Endometrial microvascular endothelial cells (primary cell): ENCODE data around the gene PHLPP1. TPM values are rescaled to one million over a fixed set of nuclear protein-coding genes. Genes with fewer than 3 reads are reported as not detected.

ENCODE experiments used
- in situ Hi-C: cut with HindIII; loops from 2 replicates; pipeline ENCODE4 v1.10.0; 2017; ENCODE audit warnings: low sequenced_read_pairs, low pct_unique_long_range_greater_than_20kb; ENCODE audit errors: inconsistent ontology term
- total RNA-seq: library from RNA; depleted of rRNA; stranded (reverse); fragments of >200 nt; gene quantifications from one replicate; pipeline ENCODE4 v1.2.3, GENCODE V29; 2015; ENCODE audit errors: inconsistent ontology term

Gene PHLPP1
- total RNA-seq, 1 donor from 2014 or later = 6.4 TPM

- in situ Hi-C loops = no loop called here
These were observed 114.6 kb downstream of the PHLPP1 start for GRCh38 chr18:62829936-62830335.

DNA sequence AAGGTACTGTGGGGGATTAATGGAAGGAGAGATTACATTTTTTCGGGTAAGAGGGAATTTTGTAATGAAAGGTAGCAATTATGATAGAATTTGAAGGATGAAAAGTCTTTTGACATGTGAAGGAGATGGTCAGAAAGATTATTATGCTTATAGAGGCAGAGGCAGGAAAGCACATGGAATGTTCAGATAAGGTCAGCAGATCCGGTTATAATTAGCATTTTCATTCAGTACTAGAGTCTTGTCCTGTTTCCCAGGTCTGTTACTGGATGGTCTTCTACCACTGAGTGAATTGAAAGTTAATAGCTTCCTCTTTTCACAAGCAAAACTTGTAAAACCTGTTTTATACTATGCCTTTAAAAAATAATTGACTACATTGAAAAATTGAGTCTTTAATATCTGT is 116.9 kb downstream of the PHLPP1 start:
- in situ Hi-C loops = no loop called here

GRCh38 chr18:62833494-62833893 is 118.2 kb downstream of the PHLPP1 start:
- in situ Hi-C loops = no loop called here

DNA sequence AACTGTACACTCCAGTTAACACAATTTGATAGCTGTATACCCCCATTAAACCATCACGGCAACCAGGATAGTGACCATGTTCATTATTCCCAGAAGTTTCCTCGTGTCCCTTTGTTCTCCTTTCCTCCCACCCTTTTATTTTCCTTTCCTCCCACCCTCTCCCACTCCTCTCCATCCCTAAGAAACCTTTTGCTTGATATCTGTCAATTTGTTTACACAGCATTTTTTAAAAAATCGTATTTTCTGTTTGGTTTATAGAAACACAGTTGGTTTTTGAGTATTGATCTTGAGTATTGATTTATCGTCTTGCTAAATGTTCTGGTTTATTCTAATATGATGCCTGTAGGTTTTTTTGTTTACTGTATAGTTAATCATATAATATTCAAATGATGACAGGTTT is 119.4 kb downstream of the PHLPP1 start:
- in situ Hi-C loops = no loop called here

DNA sequence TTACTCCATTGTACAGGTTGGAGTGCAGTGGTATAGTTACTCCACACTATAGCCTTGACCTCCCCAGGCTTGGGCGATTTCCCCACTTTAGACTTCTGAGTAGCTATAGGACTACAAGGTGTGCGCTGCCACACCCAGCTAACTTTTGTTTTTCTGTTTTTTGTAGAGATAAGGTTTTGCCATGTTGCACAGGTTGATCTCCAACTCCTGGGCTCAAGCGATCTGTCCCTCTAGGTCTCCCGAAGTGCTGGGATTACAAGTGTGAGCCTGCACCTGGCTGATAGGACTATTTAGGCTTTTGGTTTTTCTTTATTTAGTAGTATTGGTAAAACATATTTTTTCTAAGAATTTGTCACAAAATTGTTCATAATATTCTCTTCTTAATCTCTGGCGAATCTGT is 121.7 kb downstream of the PHLPP1 start:
- in situ Hi-C loops = no loop called here

- in situ Hi-C loops = no loop called here
These were observed 123.2 kb downstream of the PHLPP1 start for GRCh38 chr18:62838475-62839098.

- in situ Hi-C loops = no loop called here
These were observed 124.8 kb downstream of the PHLPP1 start for GRCh38 chr18:62839874-62840713.

DNA sequence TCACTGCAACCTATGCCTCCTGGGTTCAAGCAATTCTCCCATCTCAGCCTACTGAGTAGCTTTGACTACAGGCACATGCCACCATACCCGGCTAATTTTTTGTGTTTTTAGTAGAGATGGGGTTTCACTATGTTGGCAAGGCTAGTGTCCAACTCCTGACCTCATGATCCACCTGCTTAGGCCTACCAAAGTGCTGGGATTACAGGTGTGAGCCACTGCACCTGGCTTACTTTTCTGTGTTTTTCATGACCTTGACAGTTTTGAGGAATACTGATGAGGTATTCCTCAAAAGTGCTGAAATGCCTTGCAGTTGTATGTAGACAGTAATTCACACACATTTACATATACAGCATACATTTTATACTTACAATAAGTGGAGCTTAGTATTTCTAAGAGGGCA is 126.1 kb downstream of the PHLPP1 start:
- in situ Hi-C loops = no loop called here

DNA sequence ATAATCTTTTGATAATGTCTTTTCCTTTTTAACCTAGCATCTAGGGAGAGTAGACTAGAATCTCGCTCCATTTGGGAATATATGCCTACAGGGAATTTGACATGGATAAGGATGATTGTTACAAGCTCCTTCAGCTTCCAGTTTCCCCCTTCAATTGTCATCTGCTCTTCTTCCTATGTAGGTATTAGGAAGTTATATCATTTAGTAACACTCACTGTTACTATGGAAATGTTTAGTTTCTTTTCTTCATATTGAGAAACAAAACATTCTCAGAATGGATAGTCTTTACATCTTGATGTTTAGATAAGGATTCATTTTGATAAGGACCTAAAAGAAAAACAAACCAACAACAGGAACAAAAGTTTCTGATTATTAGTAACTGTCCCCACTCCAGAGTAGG is 127.6 kb downstream of the PHLPP1 start:
- in situ Hi-C loops = no loop called here

DNA sequence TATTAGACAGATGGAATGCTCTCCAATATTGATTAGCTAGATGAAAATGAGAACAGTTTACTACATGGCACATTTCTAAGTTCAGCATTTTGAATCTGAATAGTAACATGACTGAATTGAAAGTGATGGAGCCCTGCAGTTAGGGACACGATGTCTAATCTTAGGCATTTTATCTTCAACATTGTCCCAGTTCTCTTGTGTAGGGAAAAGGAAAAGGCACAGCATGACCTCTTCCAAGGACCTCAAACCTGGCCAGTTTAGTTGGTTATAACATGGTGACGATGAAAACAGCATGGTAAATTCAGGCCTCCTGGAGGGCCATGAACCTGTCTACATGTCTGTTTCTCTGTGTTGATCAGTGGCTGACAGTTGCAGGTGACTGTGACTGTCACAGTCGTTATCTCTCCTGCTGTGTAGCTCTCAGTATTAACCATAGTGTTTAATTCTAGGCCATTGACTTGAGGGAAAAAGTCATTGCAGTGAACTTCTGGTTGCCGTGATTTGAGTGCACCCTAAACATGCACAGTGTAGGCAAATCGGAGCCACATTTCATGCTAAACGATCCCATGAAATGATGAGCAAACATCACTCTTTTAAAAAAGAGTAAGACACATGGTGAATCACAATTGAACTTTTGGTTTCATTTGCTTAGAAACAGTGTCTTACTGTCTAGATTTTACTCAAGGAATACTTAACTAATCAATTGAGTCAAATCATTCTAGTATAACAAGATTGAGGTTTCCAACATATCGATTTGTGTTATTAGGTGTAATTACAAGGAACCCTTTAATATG is 129.7 kb downstream of the PHLPP1 start:
- in situ Hi-C loops = no loop called here

DNA sequence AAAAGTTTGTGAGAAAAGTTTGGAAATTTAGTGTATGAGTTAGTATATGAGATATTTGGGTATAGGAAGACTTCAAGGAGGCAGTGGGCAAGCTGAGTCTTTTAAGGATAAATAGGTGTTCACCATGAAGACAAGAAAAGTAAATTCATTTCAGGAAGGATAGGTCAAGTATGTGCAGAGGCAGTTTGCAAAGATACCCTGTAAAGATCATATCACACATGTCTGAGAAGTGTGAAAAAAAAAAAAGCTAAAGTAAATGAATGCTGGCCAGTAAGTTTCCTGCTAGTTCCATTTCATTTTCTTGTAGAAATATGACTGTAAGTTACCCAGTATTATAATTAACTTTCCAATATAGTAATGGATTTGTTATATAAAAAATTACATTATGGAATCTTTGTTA is 131.0 kb downstream of the PHLPP1 start:
- in situ Hi-C loops = no loop called here

DNA sequence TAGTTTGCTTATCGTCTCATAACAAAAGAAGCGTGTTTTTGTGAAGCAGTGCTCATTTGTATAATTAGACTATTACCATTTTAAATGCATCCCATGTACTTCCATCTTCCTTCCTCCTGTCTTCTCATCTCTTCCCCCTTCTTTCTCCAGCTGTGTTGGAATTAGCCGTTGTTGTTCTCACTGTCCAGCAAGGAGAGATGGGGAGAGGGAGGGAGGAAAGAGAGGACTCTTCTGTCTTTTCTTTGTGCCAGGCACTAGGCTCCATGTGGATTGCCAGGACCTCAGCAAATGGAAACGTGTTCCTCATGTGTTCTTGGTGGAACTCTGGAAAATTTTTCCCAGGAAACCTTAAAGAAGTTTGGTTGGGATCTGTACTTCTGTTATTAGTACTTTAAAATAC is 131.7 kb downstream of the PHLPP1 start:
- in situ Hi-C loops = no loop called here

GRCh38 chr18:62848946-62849345 is 133.6 kb downstream of the PHLPP1 start:
- in situ Hi-C loops = no loop called here

DNA sequence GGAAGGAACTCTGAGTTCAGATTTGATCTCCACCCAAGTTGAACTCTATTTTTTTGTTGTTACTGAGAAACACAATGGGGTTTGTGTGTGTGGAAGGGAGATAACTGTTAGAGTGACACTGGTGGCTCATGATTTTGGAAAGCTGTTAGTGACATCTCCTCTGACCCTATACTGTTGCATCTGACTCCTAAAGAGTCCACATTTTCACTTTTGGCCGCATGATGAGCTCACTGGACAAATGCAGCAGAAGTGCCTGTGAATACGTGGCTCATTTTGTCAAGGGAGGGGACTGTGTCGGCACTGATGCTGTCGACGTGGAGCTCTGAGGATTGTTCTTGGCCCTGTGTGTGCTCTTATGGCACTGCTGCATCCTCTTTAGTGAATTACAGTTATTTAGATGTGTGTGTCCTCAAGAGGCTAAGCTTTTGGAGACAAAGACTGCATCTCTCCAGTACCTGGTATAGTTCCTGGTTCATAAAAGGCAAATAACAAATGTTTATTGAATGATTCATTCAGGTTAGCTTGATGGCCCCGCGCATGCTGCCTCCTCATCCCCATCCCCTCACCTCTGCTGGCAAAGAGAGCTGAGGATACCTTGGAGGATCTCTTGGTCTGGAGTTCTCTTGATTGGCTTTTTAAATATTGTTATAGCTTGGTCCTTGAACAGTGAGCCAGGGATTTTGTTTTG is 135.4 kb downstream of the PHLPP1 start:
- in situ Hi-C loops = no loop called here

- in situ Hi-C loops = no loop called here
These were observed 137.5 kb downstream of the PHLPP1 start for GRCh38 chr18:62852851-62853250.

- in situ Hi-C loops = no loop called here
These were observed 141.0 kb downstream of the PHLPP1 start for GRCh38 chr18:62856294-62856693.

DNA sequence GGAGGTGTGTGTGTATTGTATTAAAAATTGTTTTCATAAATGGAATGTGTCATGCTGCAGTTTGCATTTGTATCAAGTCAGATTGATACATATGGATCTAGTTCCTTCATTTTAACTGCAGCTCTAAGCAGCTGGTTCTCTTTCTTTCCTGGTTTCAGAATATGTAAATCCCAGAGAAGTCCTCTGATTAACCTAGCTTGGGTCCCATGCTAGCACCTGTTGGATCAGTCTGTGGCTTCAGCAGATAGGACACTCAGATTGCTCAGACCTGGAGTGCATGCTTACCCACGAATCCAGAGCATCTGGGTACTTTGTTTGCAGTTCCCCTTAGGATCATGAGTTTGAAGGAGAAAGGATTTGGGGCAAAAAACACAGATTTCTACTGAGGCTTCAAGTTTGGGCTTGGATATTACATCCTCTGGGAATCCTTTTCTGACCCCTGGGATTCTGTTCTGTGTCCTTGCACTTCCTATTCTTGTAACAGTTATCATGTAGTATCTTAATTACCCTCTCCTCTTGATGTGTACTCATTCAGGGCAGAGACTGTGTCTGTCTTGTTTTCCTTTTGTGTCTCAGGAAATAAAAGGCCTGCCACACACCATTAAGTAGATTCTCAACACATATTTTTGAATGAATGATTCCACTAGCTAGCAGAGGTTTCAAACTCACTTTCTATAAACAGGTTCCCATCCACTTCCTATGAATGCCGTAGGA is 142.1 kb downstream of the PHLPP1 start:
- in situ Hi-C loops = no loop called here

DNA sequence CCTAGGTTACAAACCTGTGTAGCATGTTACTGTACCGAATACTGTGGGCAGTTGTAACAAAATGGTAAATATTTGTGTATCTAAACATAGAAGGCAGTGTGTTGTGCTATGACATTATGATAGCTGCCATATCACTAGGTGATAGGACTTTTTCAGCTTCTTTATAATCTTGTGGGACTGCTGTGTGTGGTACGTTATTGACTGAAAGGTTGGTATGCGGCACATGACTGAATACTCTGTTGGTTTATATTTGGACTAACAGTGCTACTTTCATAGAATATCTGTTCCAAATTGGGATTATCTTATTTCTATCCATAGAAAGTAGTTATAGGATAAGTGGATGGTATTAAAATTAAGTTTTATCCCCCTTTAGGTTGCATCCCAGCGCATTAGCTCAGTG is 144.7 kb downstream of the PHLPP1 start:
- in situ Hi-C loops = no loop called here

- in situ Hi-C loops = no loop called here
These were observed 147.1 kb downstream of the PHLPP1 start for GRCh38 chr18:62862466-62862865.
